GM18907 (cell line): ENCODE measurements around the gene CD99.
A peak's percentile ranks its signal among the peaks of the same experiment; 100 is the strongest.
"Not testable (repeated sequence)": the region's sequence is repeated elsewhere in the genome, so short reads cannot be mapped to it uniquely, and the experiment has no call there.

Experiments used
- ATAC-seq: cut with Tn5 transposase; IDR thresholded peaks from one replicate; pipeline ENCODE4 v1.9.1; 2021; ENCODE audit warnings: mild to moderate bottlenecking, moderate library complexity; ENCODE audit not compliant: unreplicated experiment

CD99 gene

DNA sequence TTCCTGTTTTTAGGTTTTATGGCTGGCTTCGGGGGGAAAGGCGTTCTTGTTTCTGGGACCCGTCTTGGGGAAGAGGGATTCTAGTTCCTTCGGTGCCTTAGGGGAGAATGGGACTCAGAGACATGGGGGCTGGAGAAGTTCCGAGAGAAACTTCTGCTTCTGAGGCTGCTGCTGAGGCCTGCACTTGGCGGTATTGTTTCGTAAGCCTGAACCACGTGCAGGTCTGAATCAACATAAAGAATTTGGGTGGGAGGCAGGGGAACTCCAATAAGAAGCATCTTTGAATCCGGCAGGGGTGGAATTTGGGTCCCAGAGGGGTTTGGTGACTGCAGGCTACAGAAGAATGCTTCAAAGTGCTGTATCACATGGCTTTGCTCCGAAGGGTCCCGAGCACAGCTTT, 75.8 kb downstream of the CD99 start:
- no peak for ATAC-seq

DNA sequence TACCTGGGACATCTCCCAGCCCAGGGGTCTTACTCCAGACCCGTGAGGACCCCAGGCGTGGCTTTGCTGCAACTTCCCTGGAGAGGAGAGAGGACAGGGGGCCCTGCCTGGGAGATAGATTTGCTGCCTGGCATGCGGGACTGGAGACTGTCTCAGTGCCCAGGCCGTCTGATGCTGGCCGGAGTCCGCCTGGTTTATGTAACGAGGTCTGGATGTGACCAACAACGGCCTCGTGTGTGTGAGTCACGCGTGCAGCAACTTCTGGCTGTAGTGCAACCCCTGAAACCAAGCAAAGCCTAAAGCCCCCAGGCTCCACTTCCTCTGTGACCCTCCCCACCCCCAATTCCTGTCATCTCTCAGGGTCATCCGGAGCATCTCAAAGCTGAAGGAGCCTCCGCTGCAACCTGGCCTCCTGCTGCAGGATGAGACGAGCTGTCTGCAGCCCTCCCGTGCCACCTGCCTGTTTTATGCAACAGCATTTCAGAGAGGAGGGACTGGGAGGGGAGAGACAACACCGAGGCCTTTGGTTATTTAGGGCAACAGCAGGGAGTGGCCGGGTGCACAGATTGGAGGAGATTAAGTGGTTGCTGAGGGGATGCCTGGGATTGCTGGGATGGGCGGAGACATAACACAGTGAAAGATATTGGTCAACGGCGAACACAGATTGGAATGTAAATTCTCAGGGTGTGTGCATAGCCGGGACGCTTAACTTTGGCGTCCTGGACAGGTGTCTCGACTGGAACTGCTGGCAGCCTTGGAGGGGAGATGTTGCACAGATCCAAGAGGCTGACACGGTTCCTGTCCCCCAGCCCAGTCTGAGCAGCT, 76.7 kb downstream of the CD99 start:
- ATAC-seq: no peak

DNA sequence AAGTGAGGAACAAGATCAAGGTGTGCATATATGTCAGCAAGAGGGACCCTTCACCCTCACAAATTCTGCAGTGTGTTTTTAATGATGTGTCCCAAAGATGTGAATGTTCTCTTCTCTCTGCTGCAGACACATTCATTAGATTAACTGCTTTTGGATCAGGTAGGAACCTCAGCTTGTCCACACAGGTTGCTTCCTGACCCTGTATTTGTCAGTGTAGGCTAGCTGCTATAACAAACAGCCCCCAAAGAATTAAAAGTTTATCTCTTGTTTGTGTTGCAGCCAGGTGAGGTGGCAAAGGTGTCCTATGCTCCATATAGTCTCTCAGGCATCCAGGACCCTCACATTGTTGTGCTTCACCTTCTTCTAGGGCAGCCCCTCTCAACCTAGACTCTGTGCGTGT, 78.5 kb downstream of the CD99 start:
- ATAC-seq: no peak

DNA sequence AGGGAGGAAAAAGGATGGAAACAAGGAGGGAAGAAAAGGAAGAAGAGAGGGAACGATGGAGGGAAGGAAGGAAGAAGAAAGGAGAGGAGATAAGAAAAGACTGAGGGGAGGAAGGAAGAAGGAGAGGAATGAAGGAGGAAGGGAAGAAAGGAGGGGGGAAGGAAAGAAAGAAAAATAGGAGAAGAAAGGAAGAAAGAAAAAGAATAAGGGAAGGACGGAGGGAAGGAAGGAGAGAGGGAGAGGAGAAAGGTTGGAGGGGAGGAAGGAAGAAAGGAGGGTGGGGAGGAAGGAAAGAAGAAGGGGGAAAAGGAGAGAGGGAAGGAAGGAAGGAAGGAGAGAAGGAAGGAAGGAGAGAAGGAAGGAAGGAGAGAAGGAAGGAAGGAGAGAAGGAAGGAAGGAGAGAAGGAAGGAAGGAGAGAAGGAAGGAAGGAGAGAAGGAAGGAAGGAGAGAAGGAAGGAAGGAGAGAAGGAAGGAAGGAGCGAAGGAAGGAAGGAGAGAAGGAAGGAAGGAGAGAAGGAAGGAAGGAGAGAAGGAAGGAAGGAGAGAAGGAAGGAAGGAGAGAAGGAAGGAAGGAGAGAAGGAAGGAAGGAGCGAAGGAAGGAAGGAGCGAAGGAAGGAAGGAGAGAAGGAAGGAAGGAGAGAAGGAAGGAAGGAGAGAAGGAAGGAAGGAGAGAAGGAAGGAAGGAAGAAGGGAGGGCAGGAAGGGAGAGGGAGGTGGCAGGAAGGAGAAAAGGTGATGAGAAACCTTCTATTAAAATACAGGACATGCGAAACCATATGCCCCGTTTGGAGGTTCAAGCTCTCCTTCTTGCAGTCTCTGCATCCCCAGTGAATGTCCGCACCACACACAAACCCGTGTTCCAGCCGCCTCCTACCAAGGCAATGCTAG, 82.3 kb downstream of the CD99 start:
- not testable (repeated sequence) for ATAC-seq

- no peak for ATAC-seq
Measured at GRCh38 chrX:2774057-2774456, 83.0 kb downstream of the CD99 start.

- ATAC-seq: no peak
Measured at GRCh38 chrX:2774776-2775175, 83.7 kb downstream of the CD99 start.

- peak; percentile 75 for ATAC-seq
Measured at GRCh38 chrX:2780472-2781225, 89.6 kb downstream of the CD99 start.

- no peak for ATAC-seq
Measured at GRCh38 chrX:2781226-2781571, 90.1 kb downstream of the CD99 start.

GRCh38 chrX:2781698-2782097, 90.6 kb downstream of the CD99 start:
- peak; percentile 64 for ATAC-seq

DNA sequence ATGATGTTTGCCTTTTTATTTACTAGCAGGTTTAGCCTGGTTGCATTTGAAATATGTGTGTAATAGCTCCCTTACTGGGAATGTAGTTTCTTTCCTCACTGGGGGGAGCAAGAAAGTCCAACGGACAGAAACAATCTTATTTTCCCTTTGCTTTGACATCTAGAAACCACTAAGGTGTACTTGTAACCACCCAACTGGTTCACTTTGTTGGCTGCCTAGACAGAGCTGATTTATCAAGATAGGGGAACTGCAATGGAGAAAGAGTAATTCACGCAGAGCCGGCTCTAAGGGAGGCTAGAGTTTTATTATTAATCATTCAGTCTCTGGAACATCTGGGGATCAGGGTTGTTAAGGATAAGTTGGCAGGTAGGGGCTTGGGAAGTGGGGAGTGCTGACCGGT, 91.1 kb downstream of the CD99 start:
- ATAC-seq: no peak

DNA sequence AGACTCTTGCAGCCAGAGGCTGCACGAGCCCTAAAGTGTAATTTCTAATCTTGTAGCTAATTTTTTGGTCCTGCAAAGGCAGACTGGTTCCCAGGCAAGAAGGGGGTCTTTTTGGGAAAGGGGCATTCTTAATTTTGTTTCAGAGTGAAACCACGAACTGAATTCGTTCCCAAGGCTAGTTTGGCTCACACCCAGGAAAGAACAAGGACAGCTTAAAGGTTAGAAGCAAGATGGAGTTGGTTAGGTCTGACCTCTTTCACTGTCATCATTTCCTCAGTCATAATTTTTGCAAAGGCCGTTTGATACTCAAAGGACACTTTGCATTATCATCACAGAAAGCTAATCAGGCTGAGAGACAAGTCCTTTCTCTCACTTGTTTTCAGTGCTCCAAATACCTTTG, 91.7 kb downstream of the CD99 start:
- no peak for ATAC-seq

DNA sequence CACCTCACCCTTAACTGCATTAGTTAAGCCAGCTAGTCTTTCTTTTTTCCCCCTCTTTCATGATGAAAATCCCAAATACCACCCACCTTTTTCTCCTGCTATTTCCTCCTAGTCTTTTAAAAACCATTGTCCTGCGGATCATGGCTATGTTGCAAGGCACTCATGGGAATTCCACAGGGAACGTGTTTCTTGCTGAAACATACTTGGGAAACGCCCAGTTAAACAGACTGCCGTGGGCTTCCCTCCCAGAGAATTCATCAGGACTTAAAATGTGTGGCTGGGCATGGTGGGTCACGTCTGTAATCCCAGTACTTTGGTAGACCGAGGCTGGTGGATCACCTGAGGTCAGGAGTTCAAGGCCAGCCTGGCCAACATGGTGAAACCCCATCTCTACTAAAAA, 92.9 kb downstream of the CD99 start:
- ATAC-seq: no peak

GRCh38 chrX:2785538-2785937, 94.4 kb downstream of the CD99 start:
- no peak for ATAC-seq

DNA sequence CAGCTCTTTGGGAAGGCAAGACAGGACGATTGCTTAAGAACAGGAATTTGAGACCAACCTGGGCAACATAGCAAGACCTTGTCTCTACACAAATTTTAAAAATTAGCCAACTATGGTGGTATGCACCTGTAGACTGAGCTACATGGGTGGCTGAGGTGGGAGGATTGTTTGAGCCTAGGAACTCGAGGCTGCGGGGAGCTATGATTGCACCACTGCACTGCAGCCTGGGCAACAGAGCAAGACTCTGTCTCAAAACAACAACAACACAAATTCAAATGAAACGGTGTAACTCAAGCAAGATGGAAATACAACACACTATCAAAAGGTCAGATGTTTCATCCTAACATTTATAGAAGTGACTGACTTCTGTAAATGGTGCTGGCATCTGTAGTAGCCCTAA, 97.9 kb downstream of the CD99 start:
- ATAC-seq: no peak

- ATAC-seq: no peak
Measured at GRCh38 chrX:2789569-2789968, 98.5 kb downstream of the CD99 start.
